MM.1S (cell line): ENCODE results near the gene USP12.

Source experiments
- DNase-seq: peaks from one replicate; pipeline ENCODE4 v3.0.0-alpha.2; 2015
- H2AFZ ChIP-seq: fragments of 300-600 bp; sonication (generic); 2 replicates; pipeline ENCODE4 v1.6.0; 2016; ENCODE audit warnings: antibody characterized with exemption, low read length
- H3F3A ChIP-seq: fragments of 300-600 bp; sonication (generic); 2 replicates; pipeline ENCODE4 v1.6.1; 2016; ENCODE audit warnings: mild to moderate bottlenecking, antibody characterized with exemption, low read length, moderate library complexity, mixed read lengths; ENCODE audit not compliant: insufficient read depth
- H3K27ac ChIP-seq: fragments of 300-600 bp; sonication (generic); 2 replicates; pipeline ENCODE4 v1.5.1; 2016; ENCODE audit warnings: mild to moderate bottlenecking, low read length
- H3K27me3 ChIP-seq: fragments of 300-600 bp; sonication (generic); replicated peaks from 2 replicates; pipeline ENCODE4 v1.6.0; 2016; ENCODE audit warnings: low read length; ENCODE audit not compliant: insufficient read depth
- H3K36me3 ChIP-seq: fragments of 300-600 bp; sonication (generic); replicated peaks from 2 replicates; pipeline ENCODE4 v1.6.1; 2016; ENCODE audit warnings: mild to moderate bottlenecking, low read length, mixed read lengths; ENCODE audit not compliant: insufficient read depth
- H3K4me1 ChIP-seq: fragments of 300-600 bp; sonication (generic); 2 replicates; pipeline ENCODE4 v1.6.1; 2016; ENCODE audit warnings: low read length, mixed read lengths
- H3K4me2 ChIP-seq: fragments of 300-600 bp; sonication (generic); 2 replicates; pipeline ENCODE4 v1.6.0; 2016; ENCODE audit warnings: low read depth, low read length
- H3K4me3 ChIP-seq: fragments of 300-600 bp; sonication (generic); 2 replicates; pipeline ENCODE4 v1.5.1; 2016; ENCODE audit warnings: low read length, mixed read lengths
- H3K79me2 ChIP-seq: fragments of 300-600 bp; sonication (generic); 2 replicates; pipeline ENCODE4 v1.6.1; 2016; ENCODE audit warnings: mixed run types, low read length, mixed read lengths
- H3K9ac ChIP-seq: fragments of 300-600 bp; sonication (generic); 2 replicates; pipeline ENCODE4 v1.6.1; 2016; ENCODE audit warnings: low read length, mixed read lengths
- H3K9me2 ChIP-seq: fragments of 300-600 bp; sonication (generic); replicated peaks from 2 replicates; pipeline ENCODE4 v1.6.1; 2016; ENCODE audit warnings: mild to moderate bottlenecking, low read length, mixed read lengths; ENCODE audit not compliant: insufficient read depth
- H3K9me3 ChIP-seq: fragments of 300-600 bp; sonication (generic); replicated peaks from 2 replicates; pipeline ENCODE4 v1.6.1; 2016; ENCODE audit warnings: mild to moderate bottlenecking, low read length, mixed read lengths; ENCODE audit not compliant: insufficient read depth
- H4K20me1 ChIP-seq: fragments of 300-600 bp; sonication (generic); 2 replicates; pipeline ENCODE4 v1.6.1; 2016; ENCODE audit warnings: mild to moderate bottlenecking, low read length, moderate library complexity, mixed read lengths; ENCODE audit not compliant: insufficient read depth
- CTCF ChIP-seq: fragments of 300-600 bp; sonication (generic); IDR thresholded peaks from 2 replicates; pipeline ENCODE4 v1.5.1; 2016; ENCODE audit warnings: antibody characterized with exemption, low read length, mixed read lengths
- EZH2 ChIP-seq: fragments of 300-600 bp; sonication (generic); optimal IDR thresholded peaks from 2 replicates; pipeline ENCODE3; 2017; ENCODE audit warnings: low read depth, mild to moderate bottlenecking, antibody characterized with exemption, low read length, mixed read lengths
- EZH2phosphoT487 ChIP-seq: fragments of 300-600 bp; sonication (generic); IDR thresholded peaks from 2 replicates; pipeline ENCODE4 v1.6.1; 2018; ENCODE audit warnings: antibody characterized with exemption, low read length

The USP12 gene

GRCh38 chr13:27064252-27064995 lies 107.2 kb downstream of the USP12 start:
- no peaks in the 10 kb centered on the region for H4K20me1 ChIP-seq
- no peak overlapping the region for H3K27ac ChIP-seq
- H3K4me1 ChIP-seq, result no peaks in the 10 kb centered on the region
- H2AFZ ChIP-seq, result no peak overlapping the region
- no peaks in the 10 kb centered on the region for H3K79me2 ChIP-seq
- no peaks in the 10 kb centered on the region for H3K9me3 ChIP-seq
- DNase-seq, result no peak
- no peaks in the 10 kb centered on the region for H3K27me3 ChIP-seq
- TF ChIP-seq EZH2 (no peak), EZH2phosphoT487 (no peak), CTCF (no peak)
- H3F3A ChIP-seq, result no peaks in the 10 kb centered on the region
- no peaks in the 10 kb centered on the region for H3K9me2 ChIP-seq
- H3K36me3 ChIP-seq, result no peaks in the 10 kb centered on the region
- H3K4me2 ChIP-seq, result no peak overlapping the region
- no peak overlapping the region for H3K4me3 ChIP-seq
- H3K9ac ChIP-seq, result no peak overlapping the region

GRCh38 chr13:27057817-27058216 lies 113.8 kb downstream of the USP12 start:
- Histone ChIP-seq H3K27ac (no peak overlapping the region), H3K9me3 (no peaks in the 10 kb centered on the region), H3F3A (no peaks in the 10 kb centered on the region), H3K27me3 (no peaks in the 10 kb centered on the region), H2AFZ (no peak overlapping the region), H3K4me2 (no peak overlapping the region), H4K20me1 (no peaks in the 10 kb centered on the region), H3K79me2 (no peaks in the 10 kb centered on the region), H3K4me1 (no peaks in the 10 kb centered on the region), H3K9ac (no peak overlapping the region), H3K9me2 (no peaks in the 10 kb centered on the region), H3K36me3 (no peaks in the 10 kb centered on the region), H3K4me3 (no peak overlapping the region)
- no peak for DNase-seq
- TF ChIP-seq CTCF (no peak), EZH2 (no peak), EZH2phosphoT487 (no peak)

- no peak for TF ChIP-seq EZH2phosphoT487
- TF ChIP-seq EZH2, result no peak
- no peak for TF ChIP-seq CTCF
- Histone ChIP-seq H3K4me3 (no peak overlapping the region), H3K4me1 (no peaks in the 10 kb centered on the region), H2AFZ (no peak overlapping the region), H3K79me2 (no peaks in the 10 kb centered on the region), H3K27ac (no peak overlapping the region), H3F3A (no peaks in the 10 kb centered on the region), H4K20me1 (no peaks in the 10 kb centered on the region), H3K9me3 (no peaks in the 10 kb centered on the region), H3K27me3 (no peaks in the 10 kb centered on the region), H3K36me3 (no peaks in the 10 kb centered on the region), H3K9me2 (no peaks in the 10 kb centered on the region), H3K9ac (no peak overlapping the region), H3K4me2 (no peak overlapping the region)
- DNase-seq, result no peak
Measured at GRCh38 chr13:27055526-27055925, 116.1 kb downstream of the USP12 start.
